K562 (cell line): ENCODE results near the gene FASTK. TPM values are rescaled to one million over a fixed set of nuclear protein-coding genes. Genes with fewer than 3 reads are reported as not detected.

Experiments
- CBX2 ChIP-seq: fragments of 200-600 bp; sonication (generic); IDR thresholded peaks from one replicate; pipeline ENCODE4 v1.6.1; 2012; ENCODE audit warnings: mild to moderate bottlenecking, low read length, inconsistent platforms; ENCODE audit not compliant: insufficient read depth, poor library complexity, severe bottlenecking
- CGGBP1 ChIP-seq: fragments of 250-450 bp; sonication (Bioruptor Pico); IDR thresholded peaks from 2 replicates; pipeline ENCODE4 v1.9.0; 2021; ENCODE audit warnings: mild to moderate bottlenecking
- DPF2 ChIP-seq: fragments of 450-650 bp; IDR thresholded peaks from 2 replicates; pipeline ENCODE4 v1.6.1; 2016
- FOXK1 ChIP-seq: sonication (generic); formaldehyde crosslinking; IDR thresholded peaks from 2 replicates; pipeline ENCODE4 v1.8.0; 2022; ENCODE audit warnings: missing genetic modification reagents, mild to moderate bottlenecking, borderline replicate concordance
- HMG20A ChIP-seq: fragments of 450-650 bp; formaldehyde crosslinking; conservative IDR thresholded peaks from 2 replicates; pipeline ENCODE4 v1.4.0; 2020; ENCODE audit warnings: mild to moderate bottlenecking, mixed read lengths
- ID3 ChIP-seq, 2 experiments: fragments of 250-450 bp in 1 of 2; fragments of 450-650 bp in 1 of 2; sonication (Bioruptor Pico) in 1 of 2; IDR thresholded peaks; 2 replicates each; pipeline versions ENCODE4 v1.6.1 to v1.8.0; 2016 to 2021; ENCODE audit warnings: mild to moderate bottlenecking in 2 of 2, moderate library complexity in 2 of 2, missing compliant biosample characterization in 1 of 2, missing genetic modification characterization in 1 of 2
- NCOR1 ChIP-seq: fragments of 450-650 bp; IDR thresholded peaks from 2 replicates; pipeline ENCODE4 v1.6.1; 2016; ENCODE audit warnings: mild to moderate bottlenecking, moderate library complexity
- NFE2L1 ChIP-seq: fragments of 450-650 bp; IDR thresholded peaks from 2 replicates; pipeline ENCODE4 v1.6.1; 2016; ENCODE audit warnings: missing genetic modification characterization, low read depth, mild to moderate bottlenecking, missing compliant biosample characterization, moderate library complexity, borderline replicate concordance
- POLR2G ChIP-seq: fragments of 200-400 bp; formaldehyde crosslinking; IDR thresholded peaks from 2 replicates; pipeline ENCODE4 v1.6.1; 2017; ENCODE audit warnings: low read depth, mild to moderate bottlenecking, antibody characterized with exemption, low read length, moderate library complexity
- POLR3A ChIP-seq: IDR thresholded peaks from 2 replicates; pipeline ENCODE4 v1.6.1; 2011; ENCODE audit warnings: borderline replicate concordance, mild to moderate bottlenecking, moderate library complexity; ENCODE audit not compliant: insufficient read length, insufficient read depth; ENCODE audit errors: extremely low read depth
- PRMT5 ChIP-seq: sonication (generic); formaldehyde crosslinking; IDR thresholded peaks from 2 replicates; pipeline ENCODE4 v1.5.0; 2020; ENCODE audit warnings: missing genetic modification reagents
- SIRT6 ChIP-seq: IDR thresholded peaks from one replicate; pipeline ENCODE4 v1.6.1; 2012; ENCODE audit warnings: low read depth, mild to moderate bottlenecking, control low read depth, inconsistent platforms, low read length, moderate library complexity
- ZBED1 ChIP-seq: IDR thresholded peaks from 2 replicates; pipeline ENCODE4 v1.6.1; 2014
- ZBTB12 ChIP-seq: fragments of 250-450 bp; sonication (Bioruptor Pico); IDR thresholded peaks from 2 replicates; pipeline ENCODE4 v1.4.0; 2020
- ZBTB34 ChIP-seq: fragments of 250-450 bp; sonication (Bioruptor Pico); IDR thresholded peaks from 2 replicates; pipeline ENCODE4 v1.8.0; 2021; ENCODE audit warnings: mild to moderate bottlenecking, moderate library complexity
- ZNF263 ChIP-seq: sonication (generic); formaldehyde crosslinking; IDR thresholded peaks from 2 replicates; pipeline ENCODE4 v1.8.0; 2022; ENCODE audit warnings: mild to moderate bottlenecking, missing genetic modification reagents, borderline replicate concordance
- ZNF398 ChIP-seq: fragments of 250-450 bp; sonication (Bioruptor Pico); IDR thresholded peaks from 2 replicates; pipeline ENCODE4 v1.8.0; 2021; ENCODE audit warnings: moderate library complexity, mild to moderate bottlenecking, inconsistent platforms
- ZNF639 ChIP-seq, 2 experiments: fragments of 200-800 bp in 1 of 2; sonication (Bioruptor generic) in 1 of 2; sonication (generic) in 1 of 2; formaldehyde crosslinking in 1 of 2; IDR thresholded peaks in 1 of 2; conservative IDR thresholded peaks in 1 of 2; 2 replicates each; pipeline versions ENCODE4 v1.5.0 to v1.6.1; 2016 to 2020; ENCODE audit warnings: missing compliant biosample characterization in 1 of 2, missing genetic modification characterization in 1 of 2, missing genetic modification reagents in 1 of 2
- polyA plus RNA-seq, 8 experiments: library from polyadenylated mRNA; depleted of rRNA in 4 of 8; stranded (reverse) in 5 of 8; unstranded in 3 of 8; fragments of >200 nt; fragmentation: Nextera tagmentation in 2 of 8; fragmentation: Illumina TruSeq in 1 of 8; extraction: Ambion mirVana in 2 of 8; extraction: Trizol in 1 of 8; gene quantifications; 2 replicates each; pipeline versions ENCODE4 v1.2.1 to v1.2.3, GENCODE V29; 2011 to 2014; ENCODE audit warnings: inconsistent platforms in 1 of 8, missing spikeins in 1 of 8
- total RNA-seq, 7 experiments: library from RNA; depleted of rRNA in 6 of 7; stranded (reverse); fragments of >200 nt in 6 of 7; fragmentation: Illumina TruSeq in 2 of 7; extraction: Trizol in 2 of 7; gene quantifications; 2 replicates each; pipeline versions ENCODE4 v1.2.1 to v1.2.3, GENCODE V29; 2011 to 2021; ENCODE audit warnings: low replicate concordance in 1 of 7

Gene FASTK
- total and polyA plus RNA-seq, 9 of the 15 experiments (the other 6 are each of a cell fraction or from before 2014, with no cell fraction given), result 0.51 to 150 (median 48.2) TPM

- TF ChIP-seq ZBTB34, result no peak
- TF ChIP-seq ZNF398, result no peak
- TF ChIP-seq ZBED1, result peak; percentile 60; the same call in 1 of the 2 replicates
- no peak for TF ChIP-seq CBX2
- TF ChIP-seq DPF2, result no peak; the same call in 1 of the 2 replicates
- TF ChIP-seq ZBTB12 (CRISPR knock-in tag), result 0 out of 2 replicates have a peak, but pooled peaks have one; percentile 14
- TF ChIP-seq SIRT6, result no peak
- no peak for TF ChIP-seq HMG20A
- TF ChIP-seq NCOR1, result no peak
- TF ChIP-seq CGGBP1 (CRISPR knock-in tag), result peak; percentile 75; the same call in 1 of the 2 replicates
- 0 out of 2 replicates have a peak, but pooled peaks have one; percentile 37 for TF ChIP-seq FOXK1
- peak; percentile 65; the same call in 1 of the 2 replicates for TF ChIP-seq ZNF263
- no peak for TF ChIP-seq POLR3A
- no peak for TF ChIP-seq ID3 (CRISPR knock-in tag; IDR thresholded peaks at IDR 0.05)
- peak; percentile 31; the same call in 1 of the 2 replicates for TF ChIP-seq ID3 (tag; IDR thresholded peaks at IDR 0.05)
- peak; percentile 97 for TF ChIP-seq POLR2G
- no peak for TF ChIP-seq PRMT5 (CRISPR knock-in tag)
- no peak for TF ChIP-seq NFE2L1 (tag)
- peak in 1 of 2 experiments; percentile 95; a peak in 2 of 4 replicates for TF ChIP-seq ZNF639 (CRISPR knock-in tag; conservative IDR thresholded peaks at IDR 0.05 in 1 of 2, IDR thresholded peaks at IDR 0.05 in 1 of 2)
Observed at GRCh38 chr7:151080522-151081169, at the start of gene FASTK (continued).
